GM21390 (cell line): Measurements from ENCODE around the gene CCR5AS.

Source experiments
- ATAC-seq: cut with Tn5 transposase; IDR thresholded peaks from one replicate; pipeline ENCODE4 v1.9.1; 2021; ENCODE audit not compliant: unreplicated experiment

Gene CCR5AS

DNA sequence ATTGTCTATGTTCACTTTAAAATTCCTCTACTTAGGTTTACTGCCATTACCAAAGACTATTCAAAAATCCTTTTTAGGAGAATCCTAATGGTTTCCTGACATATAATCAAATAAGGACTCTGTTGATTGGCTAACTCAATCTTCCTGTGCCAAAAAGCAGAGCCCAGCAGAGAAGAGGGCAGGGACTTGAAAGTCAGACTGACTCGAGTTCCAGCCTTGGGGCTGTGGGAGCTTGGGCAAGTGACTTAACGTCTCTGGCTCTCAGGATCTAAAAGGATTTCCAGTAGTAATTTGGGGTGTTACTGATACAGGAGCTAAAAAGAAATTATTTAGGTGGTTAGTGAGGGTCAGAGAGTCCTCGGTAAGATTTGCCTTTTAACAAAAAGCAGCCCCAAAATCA lies 25.2 kb downstream of the CCR5AS start:
- ATAC-seq: no peak

- no peak for ATAC-seq
Measured at GRCh38 chr3:46380471-46381221, 26.2 kb downstream of the CCR5AS start.

GRCh38 chr3:46378426-46378942 lies 28.4 kb downstream of the CCR5AS start:
- ATAC-seq: no peak

- ATAC-seq: no peak
Measured at GRCh38 chr3:46375814-46376213, 31.1 kb downstream of the CCR5AS start.

DNA sequence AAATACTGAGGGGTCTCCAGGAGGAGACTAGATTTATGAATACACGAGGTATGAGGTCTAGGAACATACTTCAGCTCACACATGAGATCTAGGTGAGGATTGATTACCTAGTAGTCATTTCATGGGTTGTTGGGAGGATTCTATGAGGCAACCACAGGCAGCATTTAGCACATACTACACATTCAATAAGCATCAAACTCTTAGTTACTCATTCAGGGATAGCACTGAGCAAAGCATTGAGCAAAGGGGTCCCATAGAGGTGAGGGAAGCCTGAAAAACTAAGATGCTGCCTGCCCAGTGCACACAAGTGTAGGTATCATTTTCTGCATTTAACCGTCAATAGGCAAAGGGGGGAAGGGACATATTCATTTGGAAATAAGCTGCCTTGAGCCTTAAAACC lies 31.6 kb downstream of the CCR5AS start:
- ATAC-seq: no peak

DNA sequence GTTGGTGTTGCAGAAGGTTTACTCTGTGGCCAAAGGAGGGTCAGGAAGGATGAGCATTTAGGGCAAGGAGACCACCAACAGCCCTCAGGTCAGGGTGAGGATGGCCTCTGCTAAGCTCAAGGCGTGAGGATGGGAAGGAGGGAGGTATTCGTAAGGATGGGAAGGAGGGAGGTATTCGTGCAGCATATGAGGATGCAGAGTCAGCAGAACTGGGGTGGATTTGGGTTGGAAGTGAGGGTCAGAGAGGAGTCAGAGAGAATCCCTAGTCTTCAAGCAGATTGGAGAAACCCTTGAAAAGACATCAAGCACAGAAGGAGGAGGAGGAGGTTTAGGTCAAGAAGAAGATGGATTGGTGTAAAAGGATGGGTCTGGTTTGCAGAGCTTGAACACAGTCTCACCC lies 32.1 kb downstream of the CCR5AS start:
- ATAC-seq: no peak

DNA sequence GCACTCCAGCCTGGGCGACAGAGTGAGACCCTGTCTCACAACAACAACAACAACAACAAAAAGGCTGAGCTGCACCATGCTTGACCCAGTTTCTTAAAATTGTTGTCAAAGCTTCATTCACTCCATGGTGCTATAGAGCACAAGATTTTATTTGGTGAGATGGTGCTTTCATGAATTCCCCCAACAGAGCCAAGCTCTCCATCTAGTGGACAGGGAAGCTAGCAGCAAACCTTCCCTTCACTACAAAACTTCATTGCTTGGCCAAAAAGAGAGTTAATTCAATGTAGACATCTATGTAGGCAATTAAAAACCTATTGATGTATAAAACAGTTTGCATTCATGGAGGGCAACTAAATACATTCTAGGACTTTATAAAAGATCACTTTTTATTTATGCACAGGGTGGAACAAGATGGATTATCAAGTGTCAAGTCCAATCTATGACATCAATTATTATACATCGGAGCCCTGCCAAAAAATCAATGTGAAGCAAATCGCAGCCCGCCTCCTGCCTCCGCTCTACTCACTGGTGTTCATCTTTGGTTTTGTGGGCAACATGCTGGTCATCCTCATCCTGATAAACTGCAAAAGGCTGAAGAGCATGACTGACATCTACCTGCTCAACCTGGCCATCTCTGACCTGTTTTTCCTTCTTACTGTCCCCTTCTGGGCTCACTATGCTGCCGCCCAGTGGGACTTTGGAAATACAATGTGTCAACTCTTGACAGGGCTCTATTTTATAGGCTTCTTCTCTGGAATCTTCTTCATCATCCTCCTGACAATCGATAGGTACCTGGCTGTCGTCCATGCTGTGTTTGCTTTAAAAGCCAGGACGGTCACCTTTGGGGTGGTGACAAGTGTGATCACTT lies 34.1 kb downstream of the CCR5AS start:
- no peak for ATAC-seq

DNA sequence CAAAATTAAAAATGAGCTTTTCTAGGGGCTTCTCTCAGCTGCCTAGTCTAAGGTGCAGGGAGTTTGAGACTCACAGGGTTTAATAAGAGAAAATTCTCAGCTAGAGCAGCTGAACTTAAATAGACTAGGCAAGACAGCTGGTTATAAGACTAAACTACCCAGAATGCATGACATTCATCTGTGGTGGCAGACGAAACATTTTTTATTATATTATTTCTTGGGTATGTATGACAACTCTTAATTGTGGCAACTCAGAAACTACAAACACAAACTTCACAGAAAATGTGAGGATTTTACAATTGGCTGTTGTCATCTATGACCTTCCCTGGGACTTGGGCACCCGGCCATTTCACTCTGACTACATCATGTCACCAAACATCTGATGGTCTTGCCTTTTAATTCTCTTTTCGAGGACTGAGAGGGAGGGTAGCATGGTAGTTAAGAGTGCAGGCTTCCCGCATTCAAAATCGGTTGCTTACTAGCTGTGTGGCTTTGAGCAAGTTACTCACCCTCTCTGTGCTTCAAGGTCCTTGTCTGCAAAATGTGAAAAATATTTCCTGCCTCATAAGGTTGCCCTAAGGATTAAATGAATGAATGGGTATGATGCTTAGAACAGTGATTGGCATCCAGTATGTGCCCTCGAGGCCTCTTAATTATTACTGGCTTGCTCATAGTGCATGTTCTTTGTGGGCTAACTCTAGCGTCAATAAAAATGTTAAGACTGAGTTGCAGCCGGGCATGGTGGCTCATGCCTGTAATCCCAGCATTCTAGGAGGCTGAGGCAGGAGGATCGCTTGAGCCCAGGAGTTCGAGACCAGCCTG lies 35.1 kb downstream of the CCR5AS start:
- no peak for ATAC-seq

DNA sequence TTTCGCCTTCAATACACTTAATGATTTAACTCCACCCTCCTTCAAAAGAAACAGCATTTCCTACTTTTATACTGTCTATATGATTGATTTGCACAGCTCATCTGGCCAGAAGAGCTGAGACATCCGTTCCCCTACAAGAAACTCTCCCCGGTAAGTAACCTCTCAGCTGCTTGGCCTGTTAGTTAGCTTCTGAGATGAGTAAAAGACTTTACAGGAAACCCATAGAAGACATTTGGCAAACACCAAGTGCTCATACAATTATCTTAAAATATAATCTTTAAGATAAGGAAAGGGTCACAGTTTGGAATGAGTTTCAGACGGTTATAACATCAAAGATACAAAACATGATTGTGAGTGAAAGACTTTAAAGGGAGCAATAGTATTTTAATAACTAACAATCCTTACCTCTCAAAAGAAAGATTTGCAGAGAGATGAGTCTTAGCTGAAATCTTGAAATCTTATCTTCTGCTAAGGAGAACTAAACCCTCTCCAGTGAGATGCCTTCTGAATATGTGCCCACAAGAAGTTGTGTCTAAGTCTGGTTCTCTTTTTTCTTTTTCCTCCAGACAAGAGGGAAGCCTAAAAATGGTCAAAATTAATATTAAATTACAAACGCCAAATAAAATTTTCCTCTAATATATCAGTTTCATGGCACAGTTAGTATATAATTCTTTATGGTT lies 35.9 kb downstream of the CCR5AS start, which contains the start of gene CCR5:
TSS of gene CCR5 (plus strand) at position 108 of the 680 bp plus-strand sequence. CDS start 1,957 bp downstream, outside the sequence.
- ATAC-seq: no peak

GRCh38 chr3:46369675-46370132 lies 37.2 kb downstream of the CCR5AS start:
- peak; percentile 51 for ATAC-seq

GRCh38 chr3:46369151-46369550 lies 37.7 kb downstream of the CCR5AS start:
- no peak for ATAC-seq

GRCh38 chr3:46368569-46368968 lies 38.3 kb downstream of the CCR5AS start:
- ATAC-seq: no peak

- ATAC-seq: no peak
Measured at GRCh38 chr3:46367811-46368210, 39.1 kb downstream of the CCR5AS start.

- ATAC-seq: no peak
Measured at GRCh38 chr3:46365737-46366524, 40.9 kb downstream of the CCR5AS start.

- no peak for ATAC-seq
Measured at GRCh38 chr3:46365041-46365440, 41.8 kb downstream of the CCR5AS start.

DNA sequence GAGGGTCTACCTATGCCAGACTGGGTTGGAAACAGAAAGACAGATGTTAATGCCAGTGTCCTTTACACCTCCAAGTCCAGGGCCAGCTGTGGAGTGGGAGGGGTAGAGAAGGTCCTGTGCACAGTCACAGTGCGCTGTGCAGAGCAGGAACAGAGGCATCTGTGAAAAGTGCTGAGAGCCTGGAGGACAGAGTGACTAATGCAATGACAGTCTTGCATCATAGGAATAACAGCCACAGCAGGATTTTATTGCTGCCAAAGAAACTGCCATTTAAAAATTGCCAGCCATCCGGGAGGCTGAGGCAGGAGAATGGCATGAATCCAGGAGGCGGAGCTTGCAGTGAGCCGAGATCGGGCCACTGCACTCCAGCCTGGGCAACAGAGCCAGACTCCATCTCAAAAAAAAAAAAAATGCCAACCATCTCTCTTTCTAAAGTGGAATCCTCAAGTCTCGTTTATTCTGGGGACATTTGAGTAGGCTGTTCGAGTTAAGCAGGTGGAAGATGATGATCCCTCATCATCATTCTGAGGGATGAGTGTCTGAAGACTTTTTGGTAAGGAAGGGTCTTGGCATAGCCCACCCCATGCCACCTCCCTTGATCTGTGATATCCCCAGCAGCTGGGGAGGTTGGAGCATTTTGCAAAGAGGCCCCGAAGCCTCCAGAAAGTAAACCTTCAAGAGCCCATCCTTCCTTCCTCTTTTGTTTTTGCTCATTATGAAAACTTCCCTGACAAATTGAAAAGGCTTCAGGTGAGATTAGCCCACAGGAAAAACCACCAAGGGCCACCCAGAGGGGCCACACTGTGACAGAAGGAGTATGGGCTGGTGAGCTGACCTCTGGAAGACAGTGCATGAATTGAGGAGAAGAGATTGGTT lies 45.2 kb downstream of the CCR5AS start:
- no peak for ATAC-seq

GRCh38 chr3:46360907-46361306 lies 46.0 kb downstream of the CCR5AS start:
- ATAC-seq: no peak

DNA sequence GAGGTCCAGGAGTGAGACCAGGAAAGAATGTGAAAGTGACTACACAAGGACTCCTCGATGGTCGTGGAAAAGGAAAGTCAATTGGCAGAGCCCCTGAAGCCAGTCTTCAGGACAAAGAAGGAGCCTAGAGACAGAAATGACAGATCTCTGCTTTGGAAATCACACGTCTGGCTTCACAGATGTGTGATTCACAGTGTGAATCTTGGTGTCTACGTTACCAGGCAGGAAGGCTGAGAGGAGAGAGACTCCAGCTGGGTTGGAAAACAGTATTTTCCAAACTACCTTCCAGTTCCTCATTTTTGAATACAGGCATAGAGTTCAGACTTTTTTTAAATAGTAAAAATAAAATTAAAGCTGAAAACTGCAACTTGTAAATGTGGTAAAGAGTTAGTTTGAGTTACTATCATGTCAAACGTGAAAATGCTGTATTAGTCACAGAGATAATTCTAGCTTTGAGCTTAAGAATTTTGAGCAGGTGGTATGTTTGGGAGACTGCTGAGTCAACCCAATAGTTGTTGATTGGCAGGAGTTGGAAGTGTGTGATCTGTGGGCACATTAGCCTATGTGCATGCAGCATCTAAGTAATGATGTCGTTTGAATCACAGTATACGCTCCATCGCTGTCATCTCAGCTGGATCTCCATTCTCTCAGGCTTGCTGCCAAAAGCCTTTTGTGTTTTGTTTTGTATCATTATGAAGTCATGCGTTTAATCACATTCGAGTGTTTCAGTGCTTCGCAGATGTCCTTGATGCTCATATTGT lies 47.0 kb downstream of the CCR5AS start:
- ATAC-seq: peak; percentile 74
